K562 (cell line): ENCODE measurements around the gene HTR3B. TPM values are rescaled to one million over a fixed set of nuclear protein-coding genes. Genes with fewer than 3 reads are reported as not detected.
A peak's percentile ranks its signal among the peaks of the same experiment; 100 is the strongest.

Experiments
- ATAC-seq: fragments of 200-7000 bp; cut with Tn5 transposase; 3 replicates; pipeline ENCODE4 v1.9.1; 2020; ENCODE audit warnings: moderate library complexity
- BruUV-seq: library from RNA; stranded (reverse); fragments of 400-500 nt; replicated peaks from 2 replicates; lab custom pipeline; 2021; lab: Mats Ljungman, UMichigan
- CTCF ChIA-PET: fragments of 300-600 bp; formaldehyde crosslinking; extraction: SDS; loops from one replicate; lab custom pipeline; 2021; ENCODE audit warnings: low intra/inter-chr PET ratio; lab: Yijun Ruan, JAX
- POLR2A ChIA-PET: fragments of 300-600, 350-650 bp; sonication (Branson Sonifier 250); formaldehyde crosslinking; extraction: SDS; loops from one replicate; lab custom pipeline; 2021; ENCODE audit warnings: antibody characterized with exemption, inconsistent platforms; lab: Yijun Ruan, JAX
- DNase-seq, 4 experiments: peaks; one replicate each; pipeline versions ENCODE4 v3.0.0 to v3.0.0-alpha.2; 2011 to 2018; ENCODE audit warnings: low spot score in 3 of 4, mixed read lengths in 3 of 4; ENCODE audit errors: extremely low read depth in 1 of 4
- FAIRE-seq: peaks from 2 replicates; lab custom pipeline; 2011; peaks lifted over from hg19 to GRCh38; lab: Jason Lieb, UNC
- H2AFZ ChIP-seq: 2 replicates; pipeline ENCODE4 v1.6.0; 2011; ENCODE audit warnings: low read depth, low read length, control low read depth, inconsistent platforms
- H3K27ac ChIP-seq: fragments of 200-600 bp; 3 replicates; pipeline ENCODE4 v1.8.0; 2011; ENCODE audit warnings: low read depth, mild to moderate bottlenecking, control low read depth, inconsistent platforms, low read length, moderate library complexity, mixed read lengths; ENCODE audit errors: extremely low read depth
- H3K27me3 ChIP-seq, 2 experiments: fragments of 300-600 bp in 1 of 2; 2 replicates in 1 of 2; 3 replicates in 1 of 2; pipeline versions ENCODE4 v1.6.0 to v1.8.0; 2011; ENCODE audit warnings: inconsistent platforms in 2 of 2, low read length in 2 of 2, mild to moderate bottlenecking in 1 of 2, mixed read lengths in 1 of 2, moderate library complexity in 1 of 2; ENCODE audit not compliant: control insufficient read depth in 2 of 2, insufficient read depth in 2 of 2
- H3K36me3 ChIP-seq: fragments of 300-600 bp; 3 replicates; pipeline ENCODE4 v1.8.0; 2011; ENCODE audit warnings: mild to moderate bottlenecking, low read length, inconsistent platforms; ENCODE audit not compliant: control insufficient read depth, insufficient read depth
- H3K4me1 ChIP-seq, 2 experiments: fragments of 200-600 bp in 1 of 2; replicated peaks in 1 of 2; 2 replicates in 1 of 2; 3 replicates in 1 of 2; pipeline versions ENCODE4 v1.5.1 to v1.8.0; 2011; ENCODE audit warnings: inconsistent platforms in 2 of 2, low read length in 2 of 2, mild to moderate bottlenecking in 1 of 2, mixed read lengths in 1 of 2, moderate library complexity in 1 of 2; ENCODE audit not compliant: control insufficient read depth in 2 of 2, insufficient read depth in 2 of 2
- H3K4me2 ChIP-seq: 2 replicates; pipeline ENCODE4 v1.6.1; 2011; ENCODE audit warnings: low read length, control low read depth, inconsistent platforms, mixed read lengths; ENCODE audit not compliant: insufficient read depth
- H3K4me3 ChIP-seq: fragments of 200-600 bp; sonication (generic), shearing (Covaris generic); 2 replicates; pipeline ENCODE4 v1.5.1; 2016; ENCODE audit warnings: control low read depth, inconsistent platforms
- H3K79me2 ChIP-seq: fragments of 200-600 bp; 3 replicates; pipeline ENCODE4 v1.8.0; 2011; ENCODE audit warnings: low read length, inconsistent platforms; ENCODE audit not compliant: control insufficient read depth, insufficient read depth
- H3K9ac ChIP-seq, 2 experiments: 2 replicates each; pipeline versions ENCODE4 v1.6.0 to v1.6.1; 2011; ENCODE audit warnings: low read depth in 2 of 2, low read length in 2 of 2, control low read depth in 1 of 2, inconsistent platforms in 1 of 2, mild to moderate bottlenecking in 1 of 2, mixed read lengths in 1 of 2; ENCODE audit not compliant: insufficient read depth in 1 of 2
- H3K9me1 ChIP-seq: one replicate; pipeline ENCODE4 v1.6.0; 2011; ENCODE audit warnings: inconsistent platforms, mild to moderate bottlenecking, low read length, moderate library complexity; ENCODE audit not compliant: control insufficient read depth, insufficient read depth
- H3K9me3 ChIP-seq: replicated peaks from 2 replicates; pipeline ENCODE4 v1.5.1; 2011; ENCODE audit warnings: low read depth, low read length, inconsistent platforms; ENCODE audit not compliant: control insufficient read depth, insufficient read depth
- H4K20me1 ChIP-seq: replicated peaks from 2 replicates; pipeline ENCODE4 v1.6.1; 2011; ENCODE audit warnings: low read length, inconsistent platforms, mixed read lengths; ENCODE audit not compliant: control insufficient read depth, insufficient read depth
- ARID1B ChIP-seq: fragments of 450-650 bp; IDR thresholded peaks from 2 replicates; pipeline ENCODE4 v1.6.1; 2016; ENCODE audit warnings: antibody characterized with exemption, mild to moderate bottlenecking, inconsistent platforms
- ARID2 ChIP-seq: fragments of 450-650 bp; IDR thresholded peaks from 2 replicates; pipeline ENCODE4 v1.6.1; 2017; ENCODE audit warnings: antibody characterized with exemption, mild to moderate bottlenecking
- BDP1 ChIP-seq: IDR thresholded peaks from 3 replicates; pipeline ENCODE4 v1.6.1; 2011; ENCODE audit not compliant: insufficient read length, insufficient read depth
- C11orf30 ChIP-seq: fragments of 450-650 bp; IDR thresholded peaks from 2 replicates; pipeline ENCODE4 v1.6.1; 2016; ENCODE audit warnings: low read depth, mild to moderate bottlenecking
- CBX1 ChIP-seq: sonication (generic); IDR thresholded peaks from 2 replicates; pipeline ENCODE4 v1.6.1; 2016; ENCODE audit warnings: antibody characterized with exemption, low read depth, mild to moderate bottlenecking
- HMBOX1 ChIP-seq: sonication (generic); IDR thresholded peaks from 2 replicates; pipeline ENCODE4 v1.6.1; 2016
- IRF9 ChIP-seq: fragments of 450-650 bp; IDR thresholded peaks from 2 replicates; pipeline ENCODE4 v1.6.1; 2016; ENCODE audit warnings: missing biosample characterization, missing genetic modification characterization
- JUND ChIP-seq, 2 experiments: IDR thresholded peaks; 2 replicates in 1 of 2; 3 replicates in 1 of 2; pipeline ENCODE4 v1.6.1; 2011; ENCODE audit warnings: borderline replicate concordance in 2 of 2, low read depth in 2 of 2, low read length in 2 of 2, improper control_type of control experiment in 1 of 2, missing biosample characterization in 1 of 2, missing genetic modification characterization in 1 of 2, missing genetic modification reagents in 1 of 2
- L3MBTL2 ChIP-seq: fragments of 450-650 bp; IDR thresholded peaks from 2 replicates; pipeline ENCODE4 v1.6.1; 2016; ENCODE audit warnings: mild to moderate bottlenecking, moderate library complexity
- PRPF4 ChIP-seq: fragments of 200-400 bp; formaldehyde crosslinking; IDR thresholded peaks from one replicate; pipeline ENCODE4 v1.6.1; 2017; ENCODE audit warnings: low read length, low read depth, mild to moderate bottlenecking; ENCODE audit not compliant: insufficient read depth, poor library complexity, severe bottlenecking
- SMARCA4 ChIP-seq: fragments of 450-650 bp; IDR thresholded peaks from 2 replicates; pipeline ENCODE4 v1.6.1; 2016
- SMARCE1 ChIP-seq: fragments of 450-650 bp; IDR thresholded peaks from 2 replicates; pipeline ENCODE4 v1.7.1; 2016; ENCODE audit warnings: mild to moderate bottlenecking
- TEAD4 ChIP-seq, 2 experiments: sonication (generic) in 1 of 2; formaldehyde crosslinking in 1 of 2; IDR thresholded peaks; 2 replicates each; pipeline versions ENCODE4 v1.6.1 to v1.8.0; 2012 to 2022; ENCODE audit warnings: borderline replicate concordance in 1 of 2, inconsistent platforms in 1 of 2, low read length in 1 of 2, mild to moderate bottlenecking in 1 of 2, missing genetic modification reagents in 1 of 2
- VEZF1 ChIP-seq: fragments of 200-800 bp; sonication (Bioruptor generic); IDR thresholded peaks from 2 replicates; pipeline ENCODE4 v1.6.1; 2017; ENCODE audit warnings: missing genetic modification characterization, missing compliant biosample characterization
- WGBS: fragments of 100-300 bp; shearing (Covaris generic); methylation state at CpG from one replicate; pipeline ENCODE4 v1.1.6; 2016; ENCODE audit warnings: low coverage, mixed read lengths; ENCODE audit not compliant: insufficient coverage; ENCODE audit errors: missing lambda C conversion rate; 5-methylcytosine and 5-hydroxymethylcytosine counted together
- in situ Hi-C: fragments of 300-500 bp; cut with MboI; formaldehyde crosslinking; loops from 4 replicates; pipeline ENCODE4 v1.15.0; 2018; ENCODE audit warnings: inconsistent platforms, mixed read lengths
- intact Hi-C: fragments of 100-400 bp; cut with micrococcal nuclease; formaldehyde crosslinking; loops from 2 replicates; pipeline ENCODE4 v1.14.2; 2022
- polyA plus RNA-seq, 8 experiments: library from polyadenylated mRNA; depleted of rRNA in 4 of 8; stranded (reverse) in 5 of 8; unstranded in 3 of 8; fragments of >200 nt; fragmentation: Nextera tagmentation in 2 of 8; fragmentation: Illumina TruSeq in 1 of 8; extraction: Ambion mirVana in 2 of 8; extraction: Trizol in 1 of 8; gene quantifications; 2 replicates each; pipeline versions ENCODE4 v1.2.1 to v1.2.3, GENCODE V29; 2011 to 2014; ENCODE audit warnings: inconsistent platforms in 1 of 8, missing spikeins in 1 of 8
- total RNA-seq, 7 experiments: library from RNA; depleted of rRNA in 6 of 7; stranded (reverse); fragments of >200 nt in 6 of 7; fragmentation: Illumina TruSeq in 2 of 7; extraction: Trizol in 2 of 7; gene quantifications; 2 replicates each; pipeline versions ENCODE4 v1.2.1 to v1.2.3, GENCODE V29; 2011 to 2021; ENCODE audit warnings: low replicate concordance in 1 of 7

HTR3B gene
- total and polyA plus RNA-seq, 9 of the 15 experiments (the other 6 are each of a cell fraction or from before 2014, with no cell fraction given) = not detected

GRCh38 chr11:113884361-113884836 is 20.2 kb upstream of the HTR3B start (continued):
- TF ChIP-seq IRF9 (tag) (peak; percentile 62; the same call in 1 of the 2 replicates), CBX1 (no peak), ARID2 (no peak), SMARCA4 (peak; percentile 38; the same call in 1 of the 2 replicates), TEAD4 (IDR thresholded peaks at IDR 0.05; ENCODE audit: low read length) (0 out of 2 replicates have a peak, but pooled peaks have one; percentile 31), TEAD4 (CRISPR knock-in tag; IDR thresholded peaks at IDR 0.05; ENCODE audit: borderline replicate concordance) (no peak), C11orf30 (no peak), SMARCE1 (peak; percentile 22; the same call in 1 of the 2 replicates), JUND (IDR thresholded peaks at IDR 0.05; ENCODE audit: borderline replicate concordance, low read depth, low read length) (peak; percentile 57; the same call in 1 of the 2 replicates), JUND (tag; IDR thresholded peaks at IDR 0.05; ENCODE audit: borderline replicate concordance, low read depth, low read length) (peak; percentile 26; the same call in 1 of the 3 replicates), L3MBTL2 (peak; percentile 36; the same call in 1 of the 2 replicates), ARID1B (peak; percentile 49; the same call in 1 of the 2 replicates)

GRCh38 chr11:113885897-113886296 is 18.7 kb upstream of the HTR3B start:
- no peak for ATAC-seq
- peaks cover 0 to 14% of the 10 kb centered on the region in 2 experiments; a peak in 4 of 5 replicates for H3K4me1 ChIP-seq
- CTCF ChIA-PET = no interaction called here
- no peaks in the 10 kb centered on the region for H3K9me1 ChIP-seq
- no peak overlapping the region for H3K27ac ChIP-seq
- WGBS = 6% methylated on average over 5 of the region's 6 CpGs
- POLR2A ChIA-PET = no interaction called here
- no peak overlapping the region for H3K9ac ChIP-seq
- intact Hi-C loops = no loop called here
- H2AFZ ChIP-seq = no peak overlapping the region
- no peak overlapping the region for H3K4me3 ChIP-seq
- no peak for FAIRE-seq
- no peaks in the 10 kb centered on the region for H4K20me1 ChIP-seq
- in situ Hi-C loops = no loop called here
- H3K36me3 ChIP-seq = no peaks in the 10 kb centered on the region
- BruUV-seq = no TSS peak
- no peaks in the 10 kb centered on the region for H3K79me2 ChIP-seq
- H3K27me3 ChIP-seq = no peaks in the 10 kb centered on the region
- H3K9me3 ChIP-seq = no peaks in the 10 kb centered on the region
- no peak overlapping the region for H3K4me2 ChIP-seq
- TF ChIP-seq VEZF1 (peak; percentile 82), BDP1 (no peak), PRPF4 (no peak), HMBOX1 (peak; percentile 15; the same call in 1 of the 2 replicates)
- no peak for DNase-seq
